C4-2B (cell line): ENCODE results near the gene ZMYM5.

Experiments
- ZFX ChIP-seq: fragments of 450-650 bp; IDR thresholded peaks from 2 replicates; pipeline ENCODE4 v1.6.1; 2017
- TF ChIP-seq, protein P1 (sequence below): fragments of 450-650 bp; conservative IDR thresholded peaks from 2 replicates; pipeline ENCODE4 v1.5.1; 2017; ENCODE audit warnings: mild to moderate bottlenecking

- TF ChIP-seq, protein P1, sequence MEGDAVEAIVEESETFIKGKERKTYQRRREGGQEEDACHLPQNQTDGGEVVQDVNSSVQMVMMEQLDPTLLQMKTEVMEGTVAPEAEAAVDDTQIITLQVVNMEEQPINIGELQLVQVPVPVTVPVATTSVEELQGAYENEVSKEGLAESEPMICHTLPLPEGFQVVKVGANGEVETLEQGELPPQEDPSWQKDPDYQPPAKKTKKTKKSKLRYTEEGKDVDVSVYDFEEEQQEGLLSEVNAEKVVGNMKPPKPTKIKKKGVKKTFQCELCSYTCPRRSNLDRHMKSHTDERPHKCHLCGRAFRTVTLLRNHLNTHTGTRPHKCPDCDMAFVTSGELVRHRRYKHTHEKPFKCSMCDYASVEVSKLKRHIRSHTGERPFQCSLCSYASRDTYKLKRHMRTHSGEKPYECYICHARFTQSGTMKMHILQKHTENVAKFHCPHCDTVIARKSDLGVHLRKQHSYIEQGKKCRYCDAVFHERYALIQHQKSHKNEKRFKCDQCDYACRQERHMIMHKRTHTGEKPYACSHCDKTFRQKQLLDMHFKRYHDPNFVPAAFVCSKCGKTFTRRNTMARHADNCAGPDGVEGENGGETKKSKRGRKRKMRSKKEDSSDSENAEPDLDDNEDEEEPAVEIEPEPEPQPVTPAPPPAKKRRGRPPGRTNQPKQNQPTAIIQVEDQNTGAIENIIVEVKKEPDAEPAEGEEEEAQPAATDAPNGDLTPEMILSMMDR, result no peak
- TF ChIP-seq ZFX, result no peak
Observed at GRCh38 chr13:19860884-19861655, 2.4 kb downstream of the ZMYM5 start.
